ENCODE measurements around the gene IGFBPL1.

GRCh38 chr9:38406476-38407186 is 17.6 kb downstream of the IGFBPL1 start:
- TF ChIP-seq CTCF (IDR thresholded peaks at IDR 0.05) (no peak), POLR2A (IDR thresholded peaks at IDR 0.05) (no peak)
